GM18526 (cell line): ENCODE measurements around the gene PILRB.

Experiments
- POLR2A ChIP-seq: IDR thresholded peaks from 3 replicates; pipeline ENCODE4 v1.6.1; 2011; ENCODE audit not compliant: insufficient read length; ENCODE audit errors: extremely low read depth

Gene PILRB

GRCh38 chr7:100386940-100387339, 29.0 kb downstream of the PILRB start:
- no peak for TF ChIP-seq POLR2A

- TF ChIP-seq POLR2A = no peak
These were observed 29.8 kb downstream of the PILRB start for GRCh38 chr7:100387695-100388094.

GRCh38 chr7:100389437-100390088, 31.6 kb downstream of the PILRB start:
- no peak for TF ChIP-seq POLR2A

GRCh38 chr7:100390286-100391009, 32.5 kb downstream of the PILRB start:
- no peak for TF ChIP-seq POLR2A

- TF ChIP-seq POLR2A = no peak
These were observed 35.5 kb downstream of the PILRB start for GRCh38 chr7:100393233-100393905.

GRCh38 chr7:100394077-100394476, 36.2 kb downstream of the PILRB start:
- no peak for TF ChIP-seq POLR2A

- no peak for TF ChIP-seq POLR2A
These were observed 38.6 kb downstream of the PILRB start for GRCh38 chr7:100396421-100396982.

- TF ChIP-seq POLR2A = no peak
These were observed 39.6 kb downstream of the PILRB start for GRCh38 chr7:100397315-100398081.

- TF ChIP-seq POLR2A = no peak
These were observed 40.3 kb downstream of the PILRB start for GRCh38 chr7:100398239-100398638.

GRCh38 chr7:100400041-100400440, 42.1 kb downstream of the PILRB start:
- no peak for TF ChIP-seq POLR2A

- no peak for TF ChIP-seq POLR2A
These were observed 42.7 kb downstream of the PILRB start for GRCh38 chr7:100400656-100401055.

GRCh38 chr7:100401811-100402210, 43.9 kb downstream of the PILRB start:
- no peak for TF ChIP-seq POLR2A

- TF ChIP-seq POLR2A = no peak
These were observed 44.3 kb downstream of the PILRB start for GRCh38 chr7:100402241-100402640.

GRCh38 chr7:100406767-100407166, 48.9 kb downstream of the PILRB start:
- TF ChIP-seq POLR2A = no peak

GRCh38 chr7:100407285-100408180, 49.6 kb downstream of the PILRB start:
- no peak for TF ChIP-seq POLR2A

GRCh38 chr7:100411101-100411500, 53.2 kb downstream of the PILRB start:
- TF ChIP-seq POLR2A = no peak
